Psoas muscle (tissue), 8 donors: ENCODE measurements around the gene NKIRAS1. TPM values are rescaled to one million over a fixed set of nuclear protein-coding genes. Genes with fewer than 3 reads are reported as not detected.

Source experiments
- ATAC-seq, 4 donors: fragments of 200-7000 bp; cut with Tn5 transposase; one replicate each; pipeline ENCODE4 v1.9.1; 2020; ENCODE audit warnings: moderate library complexity in 3 of 4, mild to moderate bottlenecking in 2 of 4
- DNase-seq, 2 donors: peaks; one replicate each; pipeline ENCODE4 v3.0.0-alpha.2; 2020
- H3K27ac ChIP-seq: fragments of 200-600 bp; one replicate; pipeline ENCODE4 v1.8.0; 2022
- H3K27me3 ChIP-seq, 3 donors: fragments of 200-600 bp in 1 of 3; one replicate each; pipeline versions ENCODE4 v1.6.1 to v1.8.0; 2013 to 2022; ENCODE audit warnings: low read length in 2 of 3, mild to moderate bottlenecking in 2 of 3, moderate library complexity in 1 of 3; ENCODE audit not compliant: insufficient read depth in 3 of 3
- H3K36me3 ChIP-seq, 2 donors: fragments of 200-600 bp in 1 of 2; one replicate each; pipeline versions ENCODE4 v1.6.1 to v1.8.0; 2013 to 2022; ENCODE audit warnings: low read depth in 1 of 2, mild to moderate bottlenecking in 1 of 2, moderate library complexity in 1 of 2; ENCODE audit not compliant: insufficient read depth in 1 of 2
- H3K4me1 ChIP-seq: fragments of 200-600 bp; one replicate; pipeline ENCODE4 v1.8.0; 2022
- H3K4me3 ChIP-seq: fragments of 200-600 bp; one replicate; pipeline ENCODE4 v1.8.0; 2022; ENCODE audit warnings: mild to moderate bottlenecking
- H3K9me3 ChIP-seq: fragments of 200-600 bp; one replicate; pipeline ENCODE4 v1.8.0; 2022
- WGBS, 3 donors: extraction: QIAGEN DNeasy Blood & Tissue Kit; methylation state at CpG; one replicate each; pipeline versions ENCODE4 v1.1.6 to v1.1.7; 2013; 5-methylcytosine and 5-hydroxymethylcytosine counted together
- intact Hi-C, 2 donors: fragments of 100-400 bp; cut with DNase I; formaldehyde crosslinking; loops; one replicate each; pipeline versions ENCODE4 v1.11.0 to v1.14.2; 2022
- polyA plus RNA-seq, 3 donors: library from polyadenylated mRNA; stranded (reverse); fragments of 200-250 nt; gene quantifications; one replicate each; pipeline ENCODE4 v1.2.3, GENCODE V29; 2013
- total RNA-seq, 4 donors: library from RNA; stranded (reverse); fragmentation: NEBNext Ultra II Directional in 2 of 4; extraction: Animal tissue kit (Norgen Biotek cat#: 25700) in 2 of 4; gene quantifications; one replicate each; pipeline versions ENCODE4 v1.2.1 to v1.2.4, GENCODE V29; 2021 to 2023
- TF ChIP-seq, protein P1 (sequence below): fragments of 200-600 bp; IDR thresholded peaks from one replicate; pipeline ENCODE4 v1.8.0; 2022; ENCODE audit warnings: antibody characterized with exemption
- donor health status: healthy with polysubstance abuse.
- donor health status: DM: no; HTN: no; CAD: no; lungs with moderate emphysema.
- donor health status: Bipolar disorder and iron deficiency.
- donor health status: healthy.
- donor health status: DM: yes; HTN: yes; CAD: no.
- donor health status: DM: no; HTN: no; CAD: no.
- donor health status: DM: no; HTN: no; CAD: no.
- donor health status: DM: yes; HTN: yes; CAD: no.

NKIRAS1 gene
- total and polyA plus RNA-seq, 7 donors = 19.5 to 52.4 (median 22.3) TPM

DNA sequence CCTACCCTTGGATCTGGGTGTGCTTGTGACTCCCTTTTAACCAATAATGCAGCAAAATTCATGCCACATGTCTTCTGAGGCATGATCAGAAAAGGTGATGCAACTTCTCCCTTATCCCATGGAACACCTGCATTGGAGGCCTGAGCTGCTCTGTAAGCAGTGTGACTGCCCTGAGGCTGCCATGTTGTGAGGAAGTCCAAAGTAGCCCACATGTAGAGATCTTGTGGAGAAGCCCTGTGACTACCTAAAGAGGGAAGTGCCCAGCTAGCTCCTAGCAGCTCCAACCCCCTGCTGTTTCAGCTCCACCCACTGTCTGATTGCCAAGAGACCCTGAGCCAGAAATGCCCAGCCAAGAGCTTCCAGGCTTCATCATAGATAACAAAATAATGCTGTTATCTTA is 21.9 kb upstream of the NKIRAS1 start:
- Histone ChIP-seq H3K27ac (no peak overlapping the region), H3K36me3 (no peaks in the 10 kb centered on the region), H3K9me3 (no peaks in the 10 kb centered on the region), H3K27me3 (no peaks in the 10 kb centered on the region), H3K4me1 (peaks cover 10% of the 10 kb centered on the region), H3K4me3 (no peak overlapping the region)
- TF ChIP-seq, protein P1, sequence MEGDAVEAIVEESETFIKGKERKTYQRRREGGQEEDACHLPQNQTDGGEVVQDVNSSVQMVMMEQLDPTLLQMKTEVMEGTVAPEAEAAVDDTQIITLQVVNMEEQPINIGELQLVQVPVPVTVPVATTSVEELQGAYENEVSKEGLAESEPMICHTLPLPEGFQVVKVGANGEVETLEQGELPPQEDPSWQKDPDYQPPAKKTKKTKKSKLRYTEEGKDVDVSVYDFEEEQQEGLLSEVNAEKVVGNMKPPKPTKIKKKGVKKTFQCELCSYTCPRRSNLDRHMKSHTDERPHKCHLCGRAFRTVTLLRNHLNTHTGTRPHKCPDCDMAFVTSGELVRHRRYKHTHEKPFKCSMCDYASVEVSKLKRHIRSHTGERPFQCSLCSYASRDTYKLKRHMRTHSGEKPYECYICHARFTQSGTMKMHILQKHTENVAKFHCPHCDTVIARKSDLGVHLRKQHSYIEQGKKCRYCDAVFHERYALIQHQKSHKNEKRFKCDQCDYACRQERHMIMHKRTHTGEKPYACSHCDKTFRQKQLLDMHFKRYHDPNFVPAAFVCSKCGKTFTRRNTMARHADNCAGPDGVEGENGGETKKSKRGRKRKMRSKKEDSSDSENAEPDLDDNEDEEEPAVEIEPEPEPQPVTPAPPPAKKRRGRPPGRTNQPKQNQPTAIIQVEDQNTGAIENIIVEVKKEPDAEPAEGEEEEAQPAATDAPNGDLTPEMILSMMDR = no peak
- ATAC-seq (no peak), DNase-seq (no peak)
- intact Hi-C loops = no loop called here

DNA sequence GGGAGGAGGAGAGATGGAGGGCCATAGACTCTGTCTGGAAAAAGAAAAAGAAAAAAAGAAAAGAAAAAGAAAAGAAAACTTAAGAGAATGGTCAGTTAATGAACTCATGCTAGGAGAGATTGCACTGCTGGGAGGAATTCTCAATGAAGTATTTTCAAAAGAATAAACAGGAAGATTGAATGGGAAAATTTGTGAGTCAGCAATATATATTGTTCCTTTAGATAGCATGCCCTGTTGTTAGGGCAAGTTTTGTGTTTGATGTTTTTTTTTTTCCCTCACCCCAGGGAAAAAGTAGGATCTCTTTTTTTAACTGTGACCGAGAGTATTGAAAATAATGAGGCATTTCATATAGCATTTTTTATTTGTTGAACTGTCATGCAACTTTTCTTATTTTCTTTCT is 20.5 kb upstream of the NKIRAS1 start:
- DNase-seq = no peak
- H3K4me1 ChIP-seq = peaks cover 8% of the 10 kb centered on the region
- no peak for ATAC-seq
- no peak overlapping the region for H3K4me3 ChIP-seq
- TF ChIP-seq, protein P1 = no peak
- no peaks in the 10 kb centered on the region for H3K36me3 ChIP-seq
- H3K27me3 ChIP-seq = no peaks in the 10 kb centered on the region
- 73 to 97% (median 91%) methylated on average over 1 of the region's 1 CpG for WGBS, 3 donors
- intact Hi-C loops = no loop called here
- no peaks in the 10 kb centered on the region for H3K9me3 ChIP-seq
- H3K27ac ChIP-seq = no peak overlapping the region

DNA sequence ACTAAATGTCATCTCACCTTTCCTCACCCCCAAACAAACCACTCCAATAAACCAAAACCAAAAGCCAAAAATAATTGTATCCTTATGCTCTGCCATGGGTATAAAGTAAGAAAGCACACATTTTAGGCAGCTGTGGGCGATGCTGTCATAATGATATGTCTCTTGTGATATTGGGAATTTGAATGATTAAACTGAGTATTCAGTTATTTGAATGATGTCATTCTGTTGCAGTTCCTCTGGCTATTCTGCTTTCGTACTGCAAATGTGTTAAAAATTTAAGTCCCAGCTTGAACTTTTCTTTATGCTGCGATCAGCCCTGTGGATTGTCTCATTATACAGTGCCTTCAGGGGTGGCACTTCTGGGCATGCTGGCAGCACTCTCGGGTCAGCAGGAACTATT is 17.5 kb upstream of the NKIRAS1 start:
- Histone ChIP-seq H3K9me3 (no peaks in the 10 kb centered on the region), H3K4me1 (no peaks in the 10 kb centered on the region), H3K27me3 (no peaks in the 10 kb centered on the region), H3K36me3 (no peaks in the 10 kb centered on the region), H3K4me3 (no peak overlapping the region), H3K27ac (no peak overlapping the region)
- TF ChIP-seq, protein P1 = no peak
- ATAC-seq (no peak), DNase-seq (no peak)
- WGBS, 3 donors = 59 to 64% (median 62%) methylated on average over 4 of the region's 4 CpGs
- intact Hi-C loops = no loop called here

DNA sequence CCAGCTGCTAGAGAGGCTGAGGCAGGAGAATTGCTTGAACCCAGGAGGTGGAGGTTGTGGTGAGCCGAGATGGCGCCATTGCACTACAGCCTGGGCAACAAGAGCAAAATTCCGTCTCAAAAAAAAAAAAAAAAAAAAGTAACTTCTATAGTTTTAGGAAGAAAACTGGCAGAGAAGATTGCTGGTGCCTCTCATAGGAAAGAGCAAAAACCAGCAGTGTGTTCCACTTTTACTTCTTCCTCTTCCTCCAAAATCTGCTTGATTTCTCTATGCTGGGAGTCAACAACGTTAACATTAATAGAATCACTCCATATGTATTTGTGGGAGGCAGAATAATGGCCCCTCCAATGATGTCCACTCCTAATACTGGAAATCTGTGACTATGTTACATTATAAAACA is 15.8 kb upstream of the NKIRAS1 start:
- Histone ChIP-seq H3K4me3 (no peak overlapping the region), H3K36me3 (no peaks in the 10 kb centered on the region), H3K9me3 (no peaks in the 10 kb centered on the region), H3K4me1 (no peaks in the 10 kb centered on the region), H3K27ac (no peak overlapping the region), H3K27me3 (no peaks in the 10 kb centered on the region)
- intact Hi-C loops = no loop called here
- TF ChIP-seq, protein P1 = no peak
- ATAC-seq = no peak
- no peak for DNase-seq
- WGBS, 3 donors = 79 to 87% (median 87%) methylated on average over 4 of the region's 4 CpGs

DNA sequence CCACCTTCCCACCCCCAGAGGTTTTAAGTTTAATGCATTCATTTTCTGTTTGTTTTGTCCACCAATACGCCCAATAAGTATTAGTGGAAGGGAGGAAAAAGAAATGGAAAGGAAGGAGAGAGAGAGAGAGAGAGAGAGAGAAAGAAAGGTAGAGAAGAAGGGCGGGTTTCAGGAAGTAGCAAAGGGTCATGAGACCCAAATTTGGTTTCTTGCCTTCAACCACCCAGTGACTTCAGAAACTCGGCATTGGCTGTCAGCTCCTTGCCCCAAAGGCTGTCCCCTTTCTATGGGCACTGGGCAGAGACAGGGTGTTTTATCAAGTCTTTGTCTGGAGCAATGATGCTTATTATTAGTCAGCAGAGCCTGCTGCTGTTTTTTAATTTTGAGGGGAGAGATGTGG is 14.8 kb upstream of the NKIRAS1 start:
- ATAC-seq (no peak), DNase-seq (no peak)
- Histone ChIP-seq H3K27me3 (no peaks in the 10 kb centered on the region), H3K4me1 (no peaks in the 10 kb centered on the region), H3K36me3 (no peaks in the 10 kb centered on the region), H3K27ac (no peak overlapping the region), H3K4me3 (no peak overlapping the region), H3K9me3 (no peaks in the 10 kb centered on the region)
- 72 to 88% (median 88%) methylated on average over 3 of the region's 3 CpGs for WGBS, 3 donors
- intact Hi-C loops = no loop called here
- TF ChIP-seq, protein P1 = no peak
